ENCODE measurements around the gene GPANK1.
A peak's percentile ranks its signal among the peaks of the same experiment; 100 is the strongest.

Gene GPANK1

DNA sequence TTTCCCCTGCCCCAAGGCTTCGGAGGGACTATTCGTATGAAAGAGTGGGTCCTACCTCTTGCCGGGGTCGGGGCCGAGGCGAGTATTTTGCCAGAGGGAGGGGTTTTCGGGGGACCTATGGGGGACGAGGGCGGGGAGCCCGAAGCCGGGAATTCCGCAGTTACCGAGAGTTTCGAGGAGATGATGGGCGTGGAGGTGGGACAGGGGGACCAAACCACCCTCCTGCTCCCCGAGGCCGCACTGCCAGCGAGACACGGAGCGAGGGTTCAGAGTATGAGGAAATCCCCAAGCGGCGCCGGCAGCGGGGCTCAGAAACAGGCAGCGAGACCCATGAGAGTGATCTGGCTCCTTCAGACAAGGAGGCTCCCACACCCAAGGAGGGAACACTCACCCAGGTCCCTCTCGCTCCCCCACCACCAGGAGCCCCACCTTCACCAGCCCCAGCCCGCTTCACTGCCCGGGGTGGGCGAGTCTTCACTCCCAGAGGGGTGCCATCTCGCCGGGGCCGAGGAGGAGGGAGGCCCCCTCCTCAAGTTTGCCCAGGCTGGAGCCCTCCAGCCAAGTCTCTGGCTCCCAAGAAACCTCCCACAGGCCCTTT is 33.0 kb downstream of the GPANK1 start:
- no peak overlapping the region for H3K9ac ChIP-seq (ENCODE audit: low read depth, low read length)
- H3K36me3 ChIP-seq (ENCODE audit: insufficient read depth, low read length): peaks cover 74% of the 10 kb centered on the region
- no peaks in the 10 kb centered on the region for H3K4me1 ChIP-seq (ENCODE audit: insufficient read depth, low read length)
- no peaks in the 10 kb centered on the region for H3K9me3 ChIP-seq (ENCODE audit: control insufficient read depth, insufficient read depth, low read length)

DNA sequence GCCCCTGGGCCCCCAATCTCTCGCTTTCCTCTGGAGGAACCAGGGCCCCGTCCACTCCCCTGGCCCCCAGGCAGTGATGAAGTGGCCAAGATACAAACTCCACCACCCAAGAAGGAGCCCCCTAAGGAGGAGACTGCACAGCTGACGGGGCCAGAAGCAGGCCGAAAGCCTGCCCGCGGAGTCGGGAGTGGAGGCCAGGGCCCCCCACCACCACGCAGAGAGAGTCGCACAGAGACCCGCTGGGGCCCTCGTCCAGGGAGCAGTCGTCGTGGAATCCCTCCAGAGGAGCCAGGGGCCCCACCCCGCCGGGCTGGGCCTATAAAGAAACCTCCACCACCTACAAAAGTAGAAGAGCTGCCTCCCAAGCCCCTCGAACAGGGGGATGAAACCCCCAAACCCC is 33.6 kb downstream of the GPANK1 start:
- H3K9ac ChIP-seq (ENCODE audit: low read depth, low read length): no peak overlapping the region
- no peaks in the 10 kb centered on the region for H3K9me3 ChIP-seq (ENCODE audit: control insufficient read depth, insufficient read depth, low read length)
- peaks cover 73% of the 10 kb centered on the region for H3K36me3 ChIP-seq (ENCODE audit: insufficient read depth, low read length)

DNA sequence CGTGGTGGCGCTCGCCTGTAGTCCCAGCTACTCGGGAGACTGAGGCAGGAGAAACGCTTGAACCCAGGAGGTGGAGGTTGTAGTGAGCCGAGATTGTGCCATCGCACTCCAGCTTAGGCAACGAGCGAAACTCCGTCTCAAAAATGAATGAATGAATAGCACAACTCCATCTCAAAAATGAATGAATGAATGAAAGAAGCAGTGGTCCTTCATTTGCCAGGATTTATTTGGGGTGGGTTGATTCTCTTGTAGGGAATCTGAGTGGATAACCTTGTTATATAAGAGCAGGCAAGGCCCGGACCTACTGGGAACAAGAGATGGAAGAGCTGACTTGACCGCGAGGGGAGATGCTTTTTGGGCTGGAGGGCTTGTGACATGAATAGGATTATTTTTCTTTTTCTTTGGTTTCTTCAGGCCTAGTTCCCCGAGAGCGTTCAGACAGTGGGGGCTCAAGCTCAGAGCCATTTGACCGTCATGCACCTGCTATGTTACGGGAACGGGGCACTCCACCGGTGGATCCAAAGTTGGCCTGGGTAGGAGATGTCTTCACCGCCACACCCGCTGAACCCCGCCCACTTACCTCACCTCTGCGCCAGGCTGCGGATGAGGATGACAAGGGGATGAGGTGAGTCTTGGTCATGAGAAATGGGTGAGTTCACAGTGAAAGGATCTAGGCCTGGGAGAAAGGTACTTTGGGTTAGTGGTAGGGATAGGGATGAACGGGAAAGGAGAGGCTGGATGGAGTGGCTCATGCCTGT is 34.4 kb downstream of the GPANK1 start:
- Histone ChIP-seq H3K9ac (ENCODE audit: low read depth, low read length) (no peak overlapping the region), H3K4me1 (ENCODE audit: insufficient read depth, low read length) (no peaks in the 10 kb centered on the region), H3K9me3 (ENCODE audit: control insufficient read depth, insufficient read depth, low read length) (no peaks in the 10 kb centered on the region), H3K36me3 (ENCODE audit: insufficient read depth, low read length) (peaks cover 73% of the 10 kb centered on the region)

More for the DNA sequence above, 33.6 kb downstream of the GPANK1 start:
- H3K4me1 ChIP-seq (ENCODE audit: insufficient read depth, low read length): no peaks in the 10 kb centered on the region

DNA sequence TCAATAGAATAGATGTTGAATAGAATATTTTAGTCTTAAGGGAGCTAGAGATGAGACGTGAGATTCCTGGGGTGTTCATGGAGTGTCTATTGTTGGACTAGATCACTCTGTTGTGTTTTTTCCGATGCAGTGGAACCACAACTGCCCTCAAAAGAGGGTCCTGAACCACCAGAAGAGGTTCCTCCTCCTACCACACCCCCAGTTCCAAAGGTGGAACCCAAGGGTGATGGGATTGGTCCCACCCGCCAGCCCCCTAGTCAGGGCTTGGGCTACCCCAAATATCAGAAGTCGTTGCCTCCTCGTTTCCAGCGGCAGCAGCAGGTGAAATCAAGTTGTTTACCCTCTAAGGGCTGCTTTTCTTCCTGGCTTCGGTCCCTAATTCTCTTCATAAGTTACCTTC is 35.8 kb downstream of the GPANK1 start:
- Histone ChIP-seq H3K4me1 (ENCODE audit: insufficient read depth, low read length) (no peaks in the 10 kb centered on the region), H3K36me3 (ENCODE audit: insufficient read depth, low read length) (peaks cover 73% of the 10 kb centered on the region), H3K9me3 (ENCODE audit: control insufficient read depth, insufficient read depth, low read length) (no peaks in the 10 kb centered on the region), H3K9ac (ENCODE audit: low read depth, low read length) (no peak overlapping the region)

DNA sequence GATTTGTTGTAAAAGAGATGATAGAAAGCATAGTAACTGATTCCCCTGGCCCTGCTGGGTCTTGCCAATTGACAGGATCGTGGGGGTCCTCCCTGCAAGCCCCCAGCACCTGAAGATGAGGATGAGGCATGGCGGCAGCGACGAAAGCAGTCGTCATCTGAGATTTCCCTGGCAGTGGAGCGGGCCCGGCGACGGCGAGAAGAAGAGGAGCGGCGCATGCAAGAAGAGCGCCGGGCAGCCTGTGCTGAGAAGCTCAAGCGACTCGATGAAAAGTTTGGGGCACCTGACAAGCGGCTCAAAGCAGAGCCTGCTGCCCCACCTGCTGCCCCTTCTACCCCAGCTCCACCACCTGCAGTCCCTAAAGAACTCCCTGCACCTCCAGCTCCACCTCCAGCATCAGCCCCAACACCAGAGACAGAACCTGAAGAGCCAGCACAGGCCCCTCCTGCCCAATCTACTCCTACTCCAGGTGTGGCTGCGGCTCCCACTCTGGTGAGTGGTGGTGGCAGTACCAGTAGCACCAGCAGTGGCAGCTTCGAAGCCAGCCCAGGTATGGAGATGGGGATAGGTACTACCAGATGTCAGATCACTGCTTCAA is 37.0 kb downstream of the GPANK1 start:
- Histone ChIP-seq H3K9me3 (ENCODE audit: control insufficient read depth, insufficient read depth, low read length) (no peaks in the 10 kb centered on the region), H3K9ac (ENCODE audit: low read depth, low read length) (no peak overlapping the region), H3K36me3 (ENCODE audit: insufficient read depth, low read length) (peaks cover 70% of the 10 kb centered on the region), H3K4me1 (ENCODE audit: insufficient read depth, low read length) (no peaks in the 10 kb centered on the region)

DNA sequence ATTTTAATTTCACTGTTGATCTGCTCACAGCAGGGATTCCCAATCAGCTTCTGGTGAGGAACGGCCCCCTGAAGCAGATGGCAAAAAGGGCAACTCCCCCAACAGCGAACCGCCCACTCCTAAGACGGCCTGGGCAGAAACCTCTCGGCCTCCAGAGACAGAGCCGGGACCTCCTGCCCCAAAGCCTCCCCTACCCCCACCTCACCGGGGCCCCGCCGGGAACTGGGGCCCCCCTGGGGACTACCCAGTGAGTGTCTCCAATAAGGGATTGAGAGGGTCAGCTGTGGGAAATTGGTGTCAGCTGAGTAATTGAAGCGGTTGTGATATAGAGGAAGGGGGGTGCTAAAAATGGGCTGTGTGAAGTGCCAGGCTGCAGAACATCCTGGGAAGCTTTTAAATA is 37.8 kb downstream of the GPANK1 start:
- peaks cover 71% of the 10 kb centered on the region for H3K36me3 ChIP-seq (ENCODE audit: insufficient read depth, low read length)

DNA sequence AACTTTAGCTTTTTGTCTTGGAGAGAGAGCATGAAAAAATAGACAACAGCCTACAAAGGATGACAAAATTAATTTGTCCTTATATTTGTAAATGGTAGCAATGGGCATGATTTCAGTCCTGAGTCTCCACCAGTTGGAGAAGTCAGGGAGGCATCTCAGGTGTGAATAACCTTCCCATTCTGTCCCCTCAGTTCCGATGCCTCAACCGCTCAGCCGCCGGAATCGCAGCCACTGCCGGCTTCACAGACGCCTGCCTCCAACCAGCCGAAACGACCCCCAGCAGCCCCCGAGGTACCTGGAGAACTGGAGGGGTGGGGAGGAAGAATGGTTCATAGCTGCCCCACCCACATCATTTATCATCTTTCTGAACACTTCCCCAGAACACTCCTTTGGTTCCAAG is 40.7 kb downstream of the GPANK1 start:
- H3K9ac ChIP-seq (ENCODE audit: low read depth, low read length): no peak overlapping the region
- H3K36me3 ChIP-seq (ENCODE audit: insufficient read depth, low read length): peaks cover 58% of the 10 kb centered on the region
- H3K4me1 ChIP-seq (ENCODE audit: insufficient read depth, low read length): peaks cover 10% of the 10 kb centered on the region
- H3K9me3 ChIP-seq (ENCODE audit: control insufficient read depth, insufficient read depth, low read length): no peaks in the 10 kb centered on the region

More for the DNA sequence above, 37.8 kb downstream of the GPANK1 start:
- no peak overlapping the region for H3K9ac ChIP-seq (ENCODE audit: low read depth, low read length)
- no peaks in the 10 kb centered on the region for H3K9me3 ChIP-seq (ENCODE audit: control insufficient read depth, insufficient read depth, low read length)
- H3K4me1 ChIP-seq (ENCODE audit: insufficient read depth, low read length): peaks cover 5% of the 10 kb centered on the region

DNA sequence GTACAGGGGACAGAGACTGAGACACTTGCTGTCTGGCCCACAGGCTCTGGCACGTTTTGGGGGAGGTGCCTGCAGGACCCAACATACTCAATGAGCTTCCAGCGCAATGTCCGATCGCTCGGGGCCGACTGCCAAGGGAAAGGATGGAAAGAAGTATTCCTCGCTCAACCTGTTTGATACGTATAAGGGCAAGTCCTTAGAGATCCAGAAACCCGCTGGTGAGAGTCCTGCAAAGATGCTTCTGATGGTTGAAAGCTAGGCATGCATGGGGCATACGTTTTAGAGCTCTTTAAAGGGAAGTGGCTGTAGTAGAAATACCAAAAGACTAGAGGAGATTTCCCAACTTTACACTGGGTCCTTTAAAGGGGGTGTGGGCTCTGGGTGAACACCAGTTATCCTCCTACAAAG is 42.1 kb downstream of the GPANK1 start:
- Histone ChIP-seq H3K36me3 (ENCODE audit: insufficient read depth, low read length) (peaks cover 45% of the 10 kb centered on the region), H3K4me1 (ENCODE audit: insufficient read depth, low read length) (peaks cover 10% of the 10 kb centered on the region), H3K9ac (ENCODE audit: low read depth, low read length) (0 out of 2 replicates have a peak overlapping the region, but pooled peaks have one; percentile 97), H3K9me3 (ENCODE audit: control insufficient read depth, insufficient read depth, low read length) (no peaks in the 10 kb centered on the region)

DNA sequence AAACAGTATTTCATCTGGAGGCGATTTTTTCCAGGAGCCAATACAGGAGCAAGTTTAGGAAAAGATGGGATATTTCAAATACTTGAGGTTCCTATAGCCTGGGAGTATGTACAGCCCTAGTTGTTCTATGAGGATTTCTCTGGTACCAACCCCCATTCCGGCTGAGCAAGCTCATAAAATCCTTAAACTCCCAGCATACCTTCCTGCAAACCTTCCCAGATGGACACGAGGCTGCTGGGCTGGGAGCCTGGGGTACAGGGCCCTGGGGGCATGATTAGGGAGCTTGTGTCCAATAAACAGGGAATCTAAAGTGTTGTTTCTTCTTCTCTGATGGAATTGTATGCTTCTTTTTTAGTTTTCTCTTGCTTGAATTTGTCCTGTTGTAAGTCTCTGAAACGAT is 42.8 kb downstream of the GPANK1 start:
- peak overlapping the region; percentile 97 for H3K9ac ChIP-seq (ENCODE audit: low read depth, low read length)
- no peaks in the 10 kb centered on the region for H3K9me3 ChIP-seq (ENCODE audit: control insufficient read depth, insufficient read depth, low read length)
- peaks cover 10% of the 10 kb centered on the region for H3K4me1 ChIP-seq (ENCODE audit: insufficient read depth, low read length)
- H3K36me3 ChIP-seq (ENCODE audit: insufficient read depth, low read length): peaks cover 38% of the 10 kb centered on the region

DNA sequence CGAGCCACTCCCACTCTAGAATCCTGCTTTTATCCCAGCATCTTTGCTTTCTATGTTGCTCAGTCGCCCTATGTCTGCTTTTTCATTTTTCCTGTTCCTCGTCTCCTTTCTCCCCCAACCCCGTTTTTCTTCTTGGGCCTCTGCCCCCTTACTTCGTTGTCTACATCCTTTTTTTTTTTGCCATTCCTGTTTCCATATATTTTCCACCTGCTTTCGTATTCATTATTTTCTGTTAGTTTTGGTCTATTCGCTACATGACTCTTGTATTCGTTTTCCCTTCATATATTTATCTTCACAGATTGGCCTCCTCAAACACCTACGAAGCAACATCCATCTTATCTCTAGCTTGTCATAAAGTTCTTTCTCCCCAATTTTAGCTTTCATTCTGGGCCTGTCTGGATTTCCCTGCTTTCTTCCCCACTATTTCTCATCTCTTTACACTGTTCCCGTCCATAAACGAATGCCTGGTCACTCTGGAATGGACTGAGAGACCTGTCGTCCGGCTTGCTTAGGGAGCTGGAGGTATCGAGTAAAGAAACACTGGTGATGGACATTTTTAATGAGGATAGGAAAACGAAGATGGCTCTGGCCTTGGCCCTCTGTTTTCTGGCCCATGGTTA is 43.4 kb downstream of the GPANK1 start:
- Histone ChIP-seq H3K4me1 (ENCODE audit: insufficient read depth, low read length) (peaks cover 10% of the 10 kb centered on the region), H3K36me3 (ENCODE audit: insufficient read depth, low read length) (peaks cover 33% of the 10 kb centered on the region)

DNA sequence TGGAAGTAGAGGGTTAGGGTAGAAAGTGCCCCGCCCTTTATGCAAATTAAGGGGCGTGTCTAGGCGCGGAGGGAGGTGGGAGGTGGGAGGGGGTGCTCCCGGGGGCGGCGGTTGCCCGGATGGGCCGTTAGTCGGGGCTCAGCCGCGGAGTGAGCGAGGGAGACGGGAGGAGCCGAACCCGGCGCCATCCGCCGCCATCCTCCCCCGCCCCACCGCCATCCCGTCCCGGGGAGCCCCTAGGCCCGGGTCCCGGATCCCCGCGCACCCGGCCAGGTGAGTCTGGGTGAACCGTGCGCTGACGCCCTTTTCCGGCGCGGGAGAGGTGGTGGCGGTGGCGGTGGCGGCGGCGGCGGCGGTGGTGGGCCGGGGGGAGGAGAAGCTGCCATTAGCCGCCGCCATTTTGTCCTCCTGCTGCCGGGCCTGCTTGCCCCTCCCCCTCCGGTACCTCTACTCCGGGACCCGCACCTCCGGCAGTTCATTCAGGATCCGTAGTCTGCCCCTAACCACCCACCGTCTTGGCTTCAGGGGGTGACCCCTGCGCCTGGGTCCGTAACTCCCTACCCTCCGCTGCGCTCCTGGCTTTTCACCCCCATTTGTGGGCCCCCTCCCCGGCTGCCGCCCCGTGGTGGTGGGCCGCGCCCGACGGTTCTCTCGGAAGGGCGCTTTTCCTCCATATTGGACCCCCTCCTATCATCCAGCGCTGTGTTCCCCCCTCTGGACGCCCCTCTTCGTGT is 44.0 kb downstream of the GPANK1 start, which contains the start of gene PRRC2A:
TSS of gene PRRC2A (plus strand) at position 130 of the 734 bp plus-strand sequence. CDS start 2,075 bp downstream, outside the sequence.
- H3K9ac ChIP-seq (ENCODE audit: low read depth, low read length): peak within 1 kb of the TSS; percentile 97
- no peaks in the 10 kb centered on the region for H3K9me3 ChIP-seq (ENCODE audit: control insufficient read depth, insufficient read depth, low read length)
- H3K36me3 ChIP-seq (ENCODE audit: insufficient read depth, low read length): peaks cover 29% of the 10 kb centered on the region
- H3K4me1 ChIP-seq (ENCODE audit: insufficient read depth, low read length): peaks cover 15% of the 10 kb centered on the region

More for the DNA sequence above, 43.4 kb downstream of the GPANK1 start:
- Histone ChIP-seq H3K9ac (ENCODE audit: low read depth, low read length) (peak overlapping the region; percentile 97), H3K9me3 (ENCODE audit: control insufficient read depth, insufficient read depth, low read length) (no peaks in the 10 kb centered on the region)

DNA sequence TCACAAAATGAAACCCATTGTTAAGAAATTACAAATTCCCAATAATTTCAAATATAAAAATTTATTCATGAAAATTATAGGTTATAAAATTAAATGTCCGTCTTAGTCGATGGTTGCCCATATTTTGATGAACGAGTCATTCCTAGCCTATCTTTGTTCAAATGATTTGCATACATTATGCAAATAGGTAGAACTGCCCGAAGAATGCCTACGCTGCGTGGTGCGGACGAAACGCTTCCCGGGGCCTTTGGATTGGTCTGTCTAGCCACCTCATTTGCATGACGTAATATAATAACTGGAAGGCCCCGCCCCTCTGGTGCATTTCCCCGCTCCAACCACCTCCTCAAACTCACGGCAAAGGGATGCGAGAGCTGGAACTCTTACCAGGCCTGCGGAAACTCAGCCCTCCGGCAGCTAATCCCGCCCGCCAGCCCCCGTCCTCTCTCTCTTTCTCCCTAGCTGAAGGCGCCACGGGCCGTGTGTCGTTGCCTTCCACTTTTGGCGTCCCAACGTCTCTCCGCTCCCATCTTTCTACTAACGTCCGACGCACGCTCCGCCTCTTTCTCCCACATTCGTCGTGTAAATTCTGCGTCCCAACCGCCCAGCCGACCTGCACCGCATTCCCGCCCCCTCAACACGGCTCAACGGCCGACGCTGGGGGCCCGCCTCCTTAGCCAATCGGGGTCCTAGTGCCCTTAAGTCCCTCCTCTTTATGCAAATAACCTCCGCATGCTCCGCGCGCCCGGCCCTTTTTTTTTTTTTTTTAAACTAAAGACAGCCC is 44.8 kb downstream of the GPANK1 start:
- H3K36me3 ChIP-seq (ENCODE audit: insufficient read depth, low read length): peaks cover 22% of the 10 kb centered on the region
- no peaks in the 10 kb centered on the region for H3K9me3 ChIP-seq (ENCODE audit: control insufficient read depth, insufficient read depth, low read length)
- peak overlapping the region; percentile 93 for H3K9ac ChIP-seq (ENCODE audit: low read depth, low read length)
- H3K4me1 ChIP-seq (ENCODE audit: insufficient read depth, low read length): peaks cover 22% of the 10 kb centered on the region

DNA sequence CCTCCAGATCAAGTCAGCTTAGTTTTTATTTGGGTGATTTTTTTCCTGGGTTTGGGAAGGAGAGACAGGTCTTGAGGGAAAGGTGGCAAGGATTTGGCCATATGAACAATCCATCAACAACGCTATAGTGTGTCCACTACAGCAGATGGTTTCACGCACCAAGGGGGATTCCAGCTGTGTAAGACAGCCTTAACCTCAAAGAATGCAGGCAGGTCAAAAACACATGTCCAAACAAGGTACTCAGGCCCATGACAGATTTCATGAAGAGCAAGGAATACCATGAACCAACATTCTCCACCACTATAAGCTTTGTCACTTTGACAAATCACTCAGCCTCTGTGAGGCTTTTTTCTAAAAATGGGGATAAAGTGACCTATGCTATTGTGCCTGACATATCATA is 47.8 kb downstream of the GPANK1 start:
- Histone ChIP-seq H3K4me1 (ENCODE audit: insufficient read depth, low read length) (peaks cover 28% of the 10 kb centered on the region; the same call in 1 of the 2 replicates), H3K9ac (ENCODE audit: low read depth, low read length) (no peak overlapping the region)

More for the DNA sequence above, 47.8 kb downstream of the GPANK1 start:
- Histone ChIP-seq H3K36me3 (ENCODE audit: insufficient read depth, low read length) (no peaks in the 10 kb centered on the region), H3K9me3 (ENCODE audit: control insufficient read depth, insufficient read depth, low read length) (no peaks in the 10 kb centered on the region)

Measured in ES-I3 (cell line).